ENCODE measurements around the gene VSIG10L2.

Gene VSIG10L2

DNA sequence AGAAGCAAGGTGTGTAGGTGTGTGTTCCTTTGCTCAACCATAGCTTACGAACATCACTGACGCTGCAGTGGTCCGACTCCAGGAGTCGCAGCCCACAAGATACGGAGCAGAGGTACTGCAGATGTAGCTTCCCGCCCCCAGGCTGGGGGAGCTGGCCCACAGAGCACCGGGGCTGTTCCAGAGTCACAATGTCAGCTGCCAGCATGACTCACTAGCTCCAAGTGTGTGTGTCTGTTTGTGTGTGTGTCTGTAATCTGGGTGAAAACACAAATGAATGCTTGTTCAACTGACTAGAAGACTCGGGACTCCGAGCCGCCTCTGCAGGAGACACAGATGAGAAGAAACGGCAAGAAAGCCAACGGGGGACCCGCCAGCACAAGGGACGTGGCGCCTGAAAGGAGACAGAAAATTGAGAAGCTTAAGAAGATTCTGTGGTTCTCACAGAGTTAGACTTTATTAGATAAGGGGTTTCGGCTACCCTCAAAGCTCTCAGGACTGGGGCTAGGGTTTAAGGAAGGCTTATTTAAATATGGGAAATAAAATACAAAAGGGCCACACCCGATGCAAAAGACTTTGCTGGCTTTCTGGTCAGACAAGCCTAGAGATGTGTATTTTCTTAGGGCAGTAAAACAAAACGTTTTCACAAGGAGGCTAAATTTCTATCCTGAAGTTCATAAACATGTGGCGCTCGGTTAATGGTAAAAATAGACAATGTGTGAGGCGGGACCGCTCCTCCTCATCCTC lies 10.7 kb downstream of the VSIG10L2 start:
- H3K27me3 ChIP-seq (ENCODE audit: low read depth): no peaks in the 10 kb centered on the region
- in situ Hi-C loops (cut with MboI; ENCODE audit: low sequenced_read_pairs): no loop called here

GRCh38 chr11:125957618-125958332 lies 11.9 kb downstream of the VSIG10L2 start:
- in situ Hi-C loops (cut with MboI; ENCODE audit: low sequenced_read_pairs): no loop called here
- H3K4me3 ChIP-seq: no peak overlapping the region
- no peaks in the 10 kb centered on the region for H3K4me1 ChIP-seq
- no peaks in the 10 kb centered on the region for H3K36me3 ChIP-seq (replicated peaks)
- DNase-seq (ENCODE audit: low spot score in 2 of 2): no peak
- no peaks in the 10 kb centered on the region for H3K27me3 ChIP-seq (ENCODE audit: low read depth)
- H3K9me3 ChIP-seq: no peaks in the 10 kb centered on the region

More for the DNA sequence above, 10.7 kb downstream of the VSIG10L2 start:
- Histone ChIP-seq H3K4me3 (no peak overlapping the region), H3K4me1 (no peaks in the 10 kb centered on the region), H3K9me3 (no peaks in the 10 kb centered on the region), H3K36me3 (replicated peaks) (no peaks in the 10 kb centered on the region)
- no peak for DNase-seq (ENCODE audit: low spot score in 2 of 2)

DNA sequence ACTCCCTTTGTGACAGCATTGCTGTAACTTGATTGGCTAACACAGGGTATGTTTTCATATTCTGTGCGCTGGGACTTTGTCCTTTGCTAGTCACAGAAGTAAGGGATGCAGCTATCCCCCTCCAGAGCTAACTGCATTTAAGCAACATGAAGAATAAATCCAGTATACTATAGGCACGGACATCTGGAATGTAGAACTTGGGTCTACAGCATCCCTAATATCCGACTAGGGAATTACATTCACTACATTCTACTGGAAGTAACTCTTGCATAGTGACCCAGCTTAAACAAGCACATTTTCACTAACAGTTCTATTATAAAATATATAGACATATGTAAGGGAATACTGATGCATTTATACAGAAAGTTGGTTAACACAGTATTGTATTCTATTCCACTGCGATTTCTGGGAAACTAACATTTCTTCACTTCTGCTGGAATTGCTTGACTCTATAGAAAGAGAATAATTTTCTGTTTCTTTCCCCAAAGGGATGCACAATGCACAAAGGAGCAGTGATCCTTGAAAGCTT lies 13.1 kb downstream of the VSIG10L2 start:
- in situ Hi-C loops (cut with MboI; ENCODE audit: low sequenced_read_pairs): no loop called here

GRCh38 chr11:125959511-125959910 lies 13.7 kb downstream of the VSIG10L2 start:
- H3K27me3 ChIP-seq (ENCODE audit: low read depth): no peaks in the 10 kb centered on the region
- no peaks in the 10 kb centered on the region for H3K4me1 ChIP-seq
- no peaks in the 10 kb centered on the region for H3K9me3 ChIP-seq
- no peaks in the 10 kb centered on the region for H3K36me3 ChIP-seq (replicated peaks)
- no peak overlapping the region for H3K4me3 ChIP-seq
- in situ Hi-C loops (cut with MboI; ENCODE audit: low sequenced_read_pairs): no loop called here
- no peak for DNase-seq (ENCODE audit: low spot score in 2 of 2)

More for the DNA sequence above, 13.1 kb downstream of the VSIG10L2 start:
- Histone ChIP-seq H3K36me3 (replicated peaks) (no peaks in the 10 kb centered on the region), H3K9me3 (no peaks in the 10 kb centered on the region), H3K27me3 (ENCODE audit: low read depth) (no peaks in the 10 kb centered on the region), H3K4me3 (no peak overlapping the region), H3K4me1 (no peaks in the 10 kb centered on the region)
- no peak for DNase-seq (ENCODE audit: low spot score in 2 of 2)

DNA sequence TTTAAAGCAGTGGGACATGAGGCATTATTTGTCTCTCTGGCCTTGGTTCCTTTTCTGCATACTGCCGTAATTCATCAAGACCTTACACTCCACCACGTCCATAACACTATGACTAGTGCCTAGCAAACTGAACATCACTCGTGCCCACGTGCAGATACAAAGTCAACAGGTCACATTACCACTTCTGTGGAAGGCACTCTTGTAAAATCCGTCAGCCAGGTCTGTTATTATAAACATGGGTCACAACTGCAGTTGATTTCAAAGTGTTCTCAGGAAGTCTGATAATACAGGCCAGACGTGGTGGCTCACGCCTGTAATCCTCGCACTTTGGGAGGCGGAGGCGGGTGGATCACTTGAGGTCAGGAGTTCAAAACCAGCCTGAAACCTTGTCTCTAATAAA lies 14.1 kb downstream of the VSIG10L2 start:
- Histone ChIP-seq H3K27me3 (ENCODE audit: low read depth) (no peaks in the 10 kb centered on the region), H3K36me3 (replicated peaks) (no peaks in the 10 kb centered on the region), H3K9me3 (no peaks in the 10 kb centered on the region), H3K4me3 (no peak overlapping the region), H3K4me1 (no peaks in the 10 kb centered on the region)
- no peak for DNase-seq (ENCODE audit: low spot score in 2 of 2)
- in situ Hi-C loops (cut with MboI; ENCODE audit: low sequenced_read_pairs): no loop called here

- Histone ChIP-seq H3K4me1 (no peaks in the 10 kb centered on the region), H3K4me3 (no peak overlapping the region), H3K36me3 (replicated peaks) (no peaks in the 10 kb centered on the region), H3K9me3 (no peaks in the 10 kb centered on the region), H3K27me3 (ENCODE audit: low read depth) (no peaks in the 10 kb centered on the region)
- in situ Hi-C loops (cut with MboI; ENCODE audit: low sequenced_read_pairs): no loop called here
- DNase-seq (ENCODE audit: low spot score in 2 of 2): no peak
These were observed 14.9 kb downstream of the VSIG10L2 start for GRCh38 chr11:125960771-125961170.

GRCh38 chr11:125967515-125967914 lies 21.7 kb downstream of the VSIG10L2 start:
- in situ Hi-C loops (cut with MboI; ENCODE audit: low sequenced_read_pairs): no loop called here
- no peaks in the 10 kb centered on the region for H3K9me3 ChIP-seq
- H3K36me3 ChIP-seq (replicated peaks): no peaks in the 10 kb centered on the region
- no peaks in the 10 kb centered on the region for H3K27me3 ChIP-seq (ENCODE audit: low read depth)
- DNase-seq (ENCODE audit: low spot score in 2 of 2): no peak
- H3K4me1 ChIP-seq: no peaks in the 10 kb centered on the region
- H3K4me3 ChIP-seq: no peak overlapping the region

GRCh38 chr11:125968354-125968753 lies 22.5 kb downstream of the VSIG10L2 start:
- Histone ChIP-seq H3K4me3 (no peak overlapping the region), H3K27me3 (ENCODE audit: low read depth) (no peaks in the 10 kb centered on the region), H3K36me3 (replicated peaks) (no peaks in the 10 kb centered on the region), H3K4me1 (no peaks in the 10 kb centered on the region), H3K9me3 (no peaks in the 10 kb centered on the region)
- DNase-seq (ENCODE audit: low spot score in 2 of 2): no peak
- in situ Hi-C loops (cut with MboI; ENCODE audit: low sequenced_read_pairs): no loop called here

- Histone ChIP-seq H3K27me3 (ENCODE audit: low read depth) (no peaks in the 10 kb centered on the region), H3K4me1 (no peaks in the 10 kb centered on the region; the same call in 1 of the 2 replicates), H3K4me3 (no peak overlapping the region), H3K36me3 (replicated peaks) (no peaks in the 10 kb centered on the region), H3K9me3 (no peaks in the 10 kb centered on the region)
- in situ Hi-C loops (cut with MboI; ENCODE audit: low sequenced_read_pairs): no loop called here
- DNase-seq (ENCODE audit: low spot score in 2 of 2): no peak
These were observed 25.8 kb downstream of the VSIG10L2 start for GRCh38 chr11:125971618-125972017.

DNA sequence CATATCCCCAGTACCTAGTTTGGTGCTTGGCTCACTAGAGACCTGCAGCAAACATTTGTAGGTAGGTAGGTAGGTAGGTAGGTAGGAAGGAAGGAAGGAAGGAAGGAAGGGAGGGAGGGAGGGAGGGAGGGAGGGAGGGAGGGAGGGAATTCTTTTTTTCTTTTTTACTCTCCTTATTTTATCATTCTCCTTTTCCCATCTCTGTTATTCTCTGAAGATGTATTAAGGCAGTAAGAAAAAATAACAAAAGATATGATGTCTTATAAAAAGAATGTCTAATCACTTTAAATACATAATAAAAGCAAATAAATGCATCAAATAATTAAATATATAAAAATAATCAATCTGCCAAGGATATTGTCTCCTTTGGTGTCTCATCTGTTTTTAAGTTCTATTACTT lies 28.4 kb downstream of the VSIG10L2 start:
- Histone ChIP-seq H3K4me3 (no peak overlapping the region), H3K9me3 (no peaks in the 10 kb centered on the region), H3K36me3 (replicated peaks) (no peaks in the 10 kb centered on the region), H3K27me3 (ENCODE audit: low read depth) (no peaks in the 10 kb centered on the region), H3K4me1 (peaks cover 24% of the 10 kb centered on the region)
- in situ Hi-C loops (cut with MboI; ENCODE audit: low sequenced_read_pairs): no loop called here
- DNase-seq (ENCODE audit: low spot score in 2 of 2): no peak

- Histone ChIP-seq H3K4me3 (no peak overlapping the region), H3K9me3 (no peaks in the 10 kb centered on the region), H3K4me1 (peaks cover 37% of the 10 kb centered on the region), H3K36me3 (replicated peaks) (no peaks in the 10 kb centered on the region), H3K27me3 (ENCODE audit: low read depth) (no peaks in the 10 kb centered on the region)
- no peak for DNase-seq (ENCODE audit: low spot score in 2 of 2)
- in situ Hi-C loops (cut with MboI; ENCODE audit: low sequenced_read_pairs): no loop called here
These were observed 29.8 kb downstream of the VSIG10L2 start for GRCh38 chr11:125975634-125976033.

GRCh38 chr11:125976156-125976555 lies 30.3 kb downstream of the VSIG10L2 start:
- DNase-seq (ENCODE audit: low spot score in 2 of 2): no peak
- in situ Hi-C loops (cut with MboI; ENCODE audit: low sequenced_read_pairs): no loop called here
- H3K27me3 ChIP-seq (ENCODE audit: low read depth): no peaks in the 10 kb centered on the region
- H3K9me3 ChIP-seq: no peaks in the 10 kb centered on the region
- no peak overlapping the region for H3K4me3 ChIP-seq
- H3K4me1 ChIP-seq: peaks cover 37% of the 10 kb centered on the region
- H3K36me3 ChIP-seq (replicated peaks): no peaks in the 10 kb centered on the region

- H3K4me3 ChIP-seq: no peak overlapping the region
- H3K4me1 ChIP-seq: peaks cover 37% of the 10 kb centered on the region
- no peaks in the 10 kb centered on the region for H3K36me3 ChIP-seq (replicated peaks)
- in situ Hi-C loops (cut with MboI; ENCODE audit: low sequenced_read_pairs): no loop called here
- no peaks in the 10 kb centered on the region for H3K27me3 ChIP-seq (ENCODE audit: low read depth)
- DNase-seq (ENCODE audit: low spot score in 2 of 2): peak in 1 of 2 experiments; percentile 9
- H3K9me3 ChIP-seq: no peaks in the 10 kb centered on the region
These were observed 31.5 kb downstream of the VSIG10L2 start for GRCh38 chr11:125977333-125977732.

- in situ Hi-C loops (cut with MboI; ENCODE audit: low sequenced_read_pairs): no loop called here
These were observed 32.4 kb downstream of the VSIG10L2 start for GRCh38 chr11:125978181-125978716.

More at GRCh38 chr11:125978181-125978716, 32.4 kb downstream of the VSIG10L2 start:
- H3K4me3 ChIP-seq: no peak overlapping the region
- no peaks in the 10 kb centered on the region for H3K27me3 ChIP-seq (ENCODE audit: low read depth)
- H3K9me3 ChIP-seq: no peaks in the 10 kb centered on the region
- peaks cover 37% of the 10 kb centered on the region for H3K4me1 ChIP-seq
- H3K36me3 ChIP-seq (replicated peaks): no peaks in the 10 kb centered on the region
- peak; percentile 57 to 76 for DNase-seq (ENCODE audit: low spot score in 2 of 2)

All from HAP-1 (cell line).